ENCODE measurements around the gene LRIT2. TPM values are rescaled to one million over a fixed set of nuclear protein-coding genes. Genes with fewer than 3 reads are reported as not detected.

The LRIT2 gene
- total RNA-seq, 1 experiment from 2014 or later: not detected

GRCh38 chr10:84196083-84196482 lies 29.3 kb downstream of the LRIT2 start:
- no peak overlapping the region for H3K27ac ChIP-seq (ENCODE audit: insufficient read length, low read depth, low read length)
- peaks cover 60% of the 10 kb centered on the region for H3K27me3 Mint-ChIP-seq (ENCODE audit: low read depth)
- no peak overlapping the region for H2BK15ac ChIP-seq (ENCODE audit: low read depth, low read length)
- H3K27me3 ChIP-seq (ENCODE audit: insufficient read depth, low read length): peaks cover 17% of the 10 kb centered on the region
- no peak overlapping the region for H4K91ac ChIP-seq (ENCODE audit: insufficient read length, low read depth, low read length)
- H3K18ac ChIP-seq (ENCODE audit: insufficient read length, low read depth, low read length): no peak overlapping the region
- TF ChIP-seq CTCF (conservative IDR thresholded peaks at IDR 0.05): no peak
- no peak overlapping the region for H3K4ac ChIP-seq (ENCODE audit: low read depth, low read length)
- no peaks in the 10 kb centered on the region for H3K79me1 ChIP-seq (ENCODE audit: insufficient read depth, low read depth, low read length, poor library complexity, severe bottlenecking)
- H4K8ac ChIP-seq (replicated peaks; ENCODE audit: insufficient read length, low read depth, low read length): no peak overlapping the region
- H3K4me1 ChIP-seq (ENCODE audit: insufficient read depth, low read length): no peaks in the 10 kb centered on the region; the same call in 1 of the 2 replicates
- no peak for DNase-seq
- H3K14ac ChIP-seq (ENCODE audit: insufficient read depth, low read length): no peak overlapping the region
- H4K20me1 ChIP-seq (ENCODE audit: control insufficient read depth, insufficient read depth, insufficient read length): no peaks in the 10 kb centered on the region
- no peak overlapping the region for H2AK5ac ChIP-seq (ENCODE audit: insufficient read length, low read length)
- H2BK12ac ChIP-seq (ENCODE audit: insufficient read length, low read depth, low read length): no peak overlapping the region
- no peak overlapping the region; a peak in 2 of 5 replicates for H3K4me3 Mint-ChIP-seq
- H3K4me2 ChIP-seq (ENCODE audit: insufficient read depth, insufficient read length, low read length): no peak overlapping the region
- H3K9me3 Mint-ChIP-seq: no peaks in the 10 kb centered on the region
- no peak overlapping the region for H2BK20ac ChIP-seq (ENCODE audit: low read depth, low read length, poor library complexity, severe bottlenecking)
- H3K9ac ChIP-seq (ENCODE audit: extremely low read depth, insufficient read length, low read length): no peak overlapping the region
- H2BK120ac ChIP-seq (ENCODE audit: low read depth, low read length, poor library complexity, severe bottlenecking): no peak overlapping the region
- H3K23me2 ChIP-seq (ENCODE audit: insufficient read length, low read depth, low read length, poor library complexity, severe bottlenecking): peaks cover 12% of the 10 kb centered on the region
- H3K79me2 ChIP-seq (ENCODE audit: insufficient read depth, low read length): no peaks in the 10 kb centered on the region
- no peak overlapping the region for H3K56ac ChIP-seq (ENCODE audit: insufficient read length, low read depth, low read length)
- peaks cover 0 to 2% (median 0%) of the 10 kb centered on the region in 3 experiments; a peak in 3 of 7 replicates for H3K36me3 Mint-ChIP-seq (ENCODE audit: insufficient read depth in 1 of 3, low read depth in 3 of 3)
- H4K5ac ChIP-seq (ENCODE audit: insufficient read length, low read depth, low read length): no peak overlapping the region
- H3K27ac Mint-ChIP-seq: no peak overlapping the region
- peaks cover 7 to 9% of the 10 kb centered on the region in 2 experiments for H3K4me1 Mint-ChIP-seq
- H2AFZ ChIP-seq (ENCODE audit: low read length): no peak overlapping the region
- WGBS (ENCODE audit: extremely low coverage, insufficient read length, low lambda C conversion rate): no CpG with 5 or more reads among the region's 4 CpGs
- no peak overlapping the region for H2BK5ac ChIP-seq (ENCODE audit: insufficient read length, low read length)
- no peak overlapping the region for H3K23ac ChIP-seq (ENCODE audit: insufficient read length, low read depth, low read length)
- H3K9me3 ChIP-seq (ENCODE audit: control insufficient read depth, low read depth, low read length): no peaks in the 10 kb centered on the region
- H3T11ph ChIP-seq (ENCODE audit: low read length): no peak overlapping the region

Data from H9 (cell line).